H9 (cell line): Measurements from ENCODE around the gene CACTIN. TPM values are rescaled to one million over a fixed set of nuclear protein-coding genes. Genes with fewer than 3 reads are reported as not detected.

Experiments
- DNase-seq: peaks from one replicate; pipeline ENCODE4 v3.0.0-alpha.2; 2017
- H2AFZ ChIP-seq: one replicate; pipeline ENCODE4 v1.6.1; 2013; ENCODE audit warnings: mild to moderate bottlenecking, low read length, control low read depth, moderate library complexity
- H2AK5ac ChIP-seq: 2 replicates; pipeline ENCODE4 v1.6.1; 2013; ENCODE audit warnings: low read length, control low read depth, mixed read lengths; ENCODE audit not compliant: insufficient read length
- H2BK120ac ChIP-seq: one replicate; pipeline ENCODE4 v1.6.1; 2013; ENCODE audit warnings: low read depth, mild to moderate bottlenecking, low read length, control low read depth, inconsistent platforms; ENCODE audit not compliant: poor library complexity, severe bottlenecking
- H2BK12ac ChIP-seq: 2 replicates; pipeline ENCODE4 v1.6.1; 2013; ENCODE audit warnings: low read length, control low read depth, mixed read lengths, low read depth; ENCODE audit not compliant: insufficient read length
- H2BK15ac ChIP-seq: 2 replicates; pipeline ENCODE4 v1.6.1; 2013; ENCODE audit warnings: low read depth, low read length, control low read depth
- H2BK20ac ChIP-seq: one replicate; pipeline ENCODE4 v1.6.1; 2013; ENCODE audit warnings: low read depth, mild to moderate bottlenecking, low read length, control low read depth, inconsistent platforms; ENCODE audit not compliant: poor library complexity, severe bottlenecking
- H2BK5ac ChIP-seq: 2 replicates; pipeline ENCODE4 v1.6.1; 2013; ENCODE audit warnings: low read length, control low read depth, mixed read lengths; ENCODE audit not compliant: insufficient read length
- H3K14ac ChIP-seq: 2 replicates; pipeline ENCODE4 v1.6.1; 2013; ENCODE audit warnings: low read length, control low read depth; ENCODE audit not compliant: insufficient read depth
- H3K18ac ChIP-seq: 2 replicates; pipeline ENCODE4 v1.6.1; 2013; ENCODE audit warnings: low read depth, mild to moderate bottlenecking, mixed read lengths, low read length, control low read depth; ENCODE audit not compliant: insufficient read length
- H3K23ac ChIP-seq: 2 replicates; pipeline ENCODE4 v1.6.1; 2013; ENCODE audit warnings: low read length, control low read depth, mixed read lengths, low read depth; ENCODE audit not compliant: insufficient read length
- H3K23me2 ChIP-seq: 2 replicates; pipeline ENCODE4 v1.6.1; 2013; ENCODE audit warnings: low read depth, mild to moderate bottlenecking, mixed read lengths, low read length, control low read depth; ENCODE audit not compliant: insufficient read length, poor library complexity, severe bottlenecking
- H3K27ac ChIP-seq: 2 replicates; pipeline ENCODE4 v1.5.1; 2013; ENCODE audit warnings: low read length, control low read depth, mixed read lengths, low read depth; ENCODE audit not compliant: insufficient read length
- H3K27me3 ChIP-seq: 2 replicates; pipeline ENCODE4 v1.6.1; 2013; ENCODE audit warnings: low read length, control low read depth, inconsistent platforms; ENCODE audit not compliant: insufficient read depth
- H3K4ac ChIP-seq: 2 replicates; pipeline ENCODE4 v1.6.1; 2013; ENCODE audit warnings: low read depth, mild to moderate bottlenecking, control low read depth, inconsistent platforms, low read length, moderate library complexity
- H3K4me1 ChIP-seq: 2 replicates; pipeline ENCODE4 v1.6.1; 2013; ENCODE audit warnings: low read length, control low read depth, inconsistent platforms; ENCODE audit not compliant: insufficient read depth
- H3K4me2 ChIP-seq: 2 replicates; pipeline ENCODE4 v1.6.1; 2013; ENCODE audit warnings: low read length, control low read depth, mixed read lengths; ENCODE audit not compliant: insufficient read length, insufficient read depth
- H3K56ac ChIP-seq: 2 replicates; pipeline ENCODE4 v1.6.1; 2013; ENCODE audit warnings: low read depth, mild to moderate bottlenecking, mixed read lengths, low read length, control low read depth; ENCODE audit not compliant: insufficient read length
- H3K79me1 ChIP-seq: 2 replicates; pipeline ENCODE4 v1.6.1; 2013; ENCODE audit warnings: low read depth, mild to moderate bottlenecking, moderate library complexity, low read length, control low read depth, inconsistent platforms; ENCODE audit not compliant: insufficient read depth, poor library complexity, severe bottlenecking
- H3K79me2 ChIP-seq: 2 replicates; pipeline ENCODE4 v1.6.1; 2013; ENCODE audit warnings: low read length, control low read depth, inconsistent platforms; ENCODE audit not compliant: insufficient read depth
- H3K9ac ChIP-seq: 2 replicates; pipeline ENCODE4 v1.6.1; 2013; ENCODE audit warnings: low read length, control low read depth, mixed read lengths; ENCODE audit not compliant: insufficient read length; ENCODE audit errors: extremely low read depth
- H3K9me3 ChIP-seq: one replicate; pipeline ENCODE4 v1.6.1; 2013; ENCODE audit warnings: low read depth, low read length, inconsistent platforms; ENCODE audit not compliant: control insufficient read depth
- H3T11ph ChIP-seq: one replicate; pipeline ENCODE4 v1.6.1; 2013; ENCODE audit warnings: mild to moderate bottlenecking, low read length, control low read depth, inconsistent platforms
- H4K20me1 ChIP-seq: one replicate; pipeline ENCODE4 v1.6.1; 2013; ENCODE audit not compliant: control insufficient read depth, insufficient read length, insufficient read depth
- H4K5ac ChIP-seq: 2 replicates; pipeline ENCODE4 v1.6.1; 2013; ENCODE audit warnings: low read depth, mild to moderate bottlenecking, mixed read lengths, low read length, control low read depth; ENCODE audit not compliant: insufficient read length
- H4K8ac ChIP-seq: replicated peaks from 2 replicates; pipeline ENCODE4 v1.6.1; 2013; ENCODE audit warnings: low read length, control low read depth, mixed read lengths, low read depth; ENCODE audit not compliant: insufficient read length
- H4K91ac ChIP-seq: 2 replicates; pipeline ENCODE4 v1.6.1; 2013; ENCODE audit warnings: low read depth, mild to moderate bottlenecking, moderate library complexity, mixed read lengths, low read length, control low read depth; ENCODE audit not compliant: insufficient read length
- H3K27ac Mint-ChIP-seq, 3 experiments: 2 replicates in 2 of 3; 3 replicates in 1 of 3; pipeline ENCODE4 v1.8.0; 2020 to 2021; ENCODE audit warnings: mixed read lengths in 3 of 3, mild to moderate bottlenecking in 1 of 3, moderate library complexity in 1 of 3
- H3K27me3 Mint-ChIP-seq: 2 replicates; pipeline ENCODE4 v1.8.0; 2021; ENCODE audit warnings: low read depth, mild to moderate bottlenecking, moderate library complexity, mixed read lengths
- H3K36me3 Mint-ChIP-seq, 3 experiments: 2 replicates in 2 of 3; 3 replicates in 1 of 3; pipeline ENCODE4 v1.8.0; 2020 to 2021; ENCODE audit warnings: low read depth in 3 of 3, mixed read lengths in 3 of 3; ENCODE audit not compliant: insufficient read depth in 1 of 3
- H3K4me1 Mint-ChIP-seq, 2 experiments: 2 replicates each; pipeline ENCODE4 v1.8.0; 2020; ENCODE audit warnings: mixed read lengths in 2 of 2
- H3K4me3 Mint-ChIP-seq, 2 experiments: 2 replicates in 1 of 2; 3 replicates in 1 of 2; pipeline ENCODE4 v1.8.0; 2020 to 2021; ENCODE audit warnings: mild to moderate bottlenecking in 2 of 2, mixed read lengths in 2 of 2, moderate library complexity in 1 of 2
- H3K9me3 Mint-ChIP-seq, 2 experiments: 2 replicates in 1 of 2; 3 replicates in 1 of 2; pipeline ENCODE4 v1.8.0; 2020; ENCODE audit warnings: mild to moderate bottlenecking in 2 of 2, mixed read lengths in 2 of 2, moderate library complexity in 1 of 2
- WGBS: extraction: QIAGEN DNeasy Blood & Tissue Kit; methylation state at CpG from one replicate; pipeline ENCODE4 v1.1.7; 2013; ENCODE audit warnings: missing lambda C conversion rate, low lambda C conversion rate, mixed read lengths; ENCODE audit not compliant: insufficient read length; ENCODE audit errors: extremely low coverage; 5-methylcytosine and 5-hydroxymethylcytosine counted together
- total RNA-seq: library from RNA; stranded (reverse); gene quantifications from 2 replicates; pipeline ENCODE4 v1.2.1, GENCODE V29; 2021
- TF ChIP-seq, protein P1 (sequence below): fragments of 200-600 bp; sonication (generic); conservative IDR thresholded peaks from 3 replicates; pipeline ENCODE4 v1.8.0; 2021; ENCODE audit warnings: antibody characterized with exemption, mild to moderate bottlenecking

The CACTIN gene
- total RNA-seq, 1 experiment from 2014 or later, result 37.3 TPM

DNA sequence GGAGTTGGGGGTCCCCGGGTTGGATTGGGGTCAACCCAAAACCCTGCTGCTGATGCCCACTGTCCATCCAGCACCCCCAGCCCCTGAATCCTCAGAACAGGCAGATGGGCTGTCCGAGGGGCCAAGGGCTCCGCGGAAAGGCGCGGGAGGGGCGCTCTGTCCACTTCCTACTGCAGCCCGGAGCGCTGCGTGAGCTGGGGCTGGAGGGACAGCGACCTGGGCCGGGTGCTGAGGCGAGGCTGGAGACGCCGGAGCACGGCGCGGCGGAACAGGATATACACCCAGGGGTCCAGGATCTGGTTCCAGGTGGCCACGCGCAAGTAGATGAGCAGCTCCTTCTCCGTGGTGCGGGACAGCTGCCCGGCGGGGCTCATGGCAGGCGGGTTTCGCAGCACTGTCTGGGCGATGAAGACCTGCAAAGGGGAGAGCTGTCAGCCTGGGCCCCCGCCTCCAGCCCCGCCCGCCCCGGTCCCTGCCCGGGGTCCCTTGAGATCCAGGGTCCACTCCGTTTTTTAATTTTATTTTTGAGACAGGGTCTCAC, 31.0 kb downstream of the CACTIN start:
- peaks cover 10 to 12% of the 10 kb centered on the region in 2 experiments for H3K9me3 Mint-ChIP-seq
- no peak overlapping the region for H3K4me2 ChIP-seq
- H3K9me3 ChIP-seq, result no peaks in the 10 kb centered on the region
- no peak overlapping the region for H4K8ac ChIP-seq
- H3K79me1 ChIP-seq, result no peaks in the 10 kb centered on the region
- no peak overlapping the region; the same call in 1 of the 2 replicates for H2BK15ac ChIP-seq
- H3K27me3 ChIP-seq, result peaks cover 4% of the 10 kb centered on the region; the same call in 1 of the 2 replicates
- no peaks in the 10 kb centered on the region for H3K79me2 ChIP-seq
- no peak overlapping the region for H2AK5ac ChIP-seq
- no peaks in the 10 kb centered on the region for H4K20me1 ChIP-seq
- no peak overlapping the region for H3K27ac Mint-ChIP-seq
- H4K5ac ChIP-seq, result no peak overlapping the region
- no peaks in the 10 kb centered on the region for H3K23me2 ChIP-seq
- no peak overlapping the region for H2BK5ac ChIP-seq
- H3K14ac ChIP-seq, result no peak overlapping the region
- H3K27me3 Mint-ChIP-seq, result peaks cover 42% of the 10 kb centered on the region
- no peak overlapping the region for H2BK12ac ChIP-seq
- H3K4me1 ChIP-seq, result no peaks in the 10 kb centered on the region
- no peak overlapping the region for H3K9ac ChIP-seq
- H3K4ac ChIP-seq, result no peak overlapping the region
- no peak overlapping the region for H3K27ac ChIP-seq
- H3K23ac ChIP-seq, result no peak overlapping the region
- H2AFZ ChIP-seq, result no peak overlapping the region
- no peak overlapping the region for H2BK120ac ChIP-seq
- no peaks in the 10 kb centered on the region for H3K4me1 Mint-ChIP-seq
- DNase-seq, result peak; percentile 26
- H3K36me3 Mint-ChIP-seq, result no peaks in the 10 kb centered on the region; a peak in 1 of 7 replicates
- TF ChIP-seq, protein P1, sequence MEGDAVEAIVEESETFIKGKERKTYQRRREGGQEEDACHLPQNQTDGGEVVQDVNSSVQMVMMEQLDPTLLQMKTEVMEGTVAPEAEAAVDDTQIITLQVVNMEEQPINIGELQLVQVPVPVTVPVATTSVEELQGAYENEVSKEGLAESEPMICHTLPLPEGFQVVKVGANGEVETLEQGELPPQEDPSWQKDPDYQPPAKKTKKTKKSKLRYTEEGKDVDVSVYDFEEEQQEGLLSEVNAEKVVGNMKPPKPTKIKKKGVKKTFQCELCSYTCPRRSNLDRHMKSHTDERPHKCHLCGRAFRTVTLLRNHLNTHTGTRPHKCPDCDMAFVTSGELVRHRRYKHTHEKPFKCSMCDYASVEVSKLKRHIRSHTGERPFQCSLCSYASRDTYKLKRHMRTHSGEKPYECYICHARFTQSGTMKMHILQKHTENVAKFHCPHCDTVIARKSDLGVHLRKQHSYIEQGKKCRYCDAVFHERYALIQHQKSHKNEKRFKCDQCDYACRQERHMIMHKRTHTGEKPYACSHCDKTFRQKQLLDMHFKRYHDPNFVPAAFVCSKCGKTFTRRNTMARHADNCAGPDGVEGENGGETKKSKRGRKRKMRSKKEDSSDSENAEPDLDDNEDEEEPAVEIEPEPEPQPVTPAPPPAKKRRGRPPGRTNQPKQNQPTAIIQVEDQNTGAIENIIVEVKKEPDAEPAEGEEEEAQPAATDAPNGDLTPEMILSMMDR, result no peak
- no peak overlapping the region for H2BK20ac ChIP-seq
- no peak overlapping the region for H3T11ph ChIP-seq
- no CpG with 5 or more reads among the region's 34 CpGs for WGBS
- H3K4me3 Mint-ChIP-seq, result no peak overlapping the region
- no peak overlapping the region for H3K56ac ChIP-seq
- no peak overlapping the region for H4K91ac ChIP-seq
- no peak overlapping the region for H3K18ac ChIP-seq
